ENCODE measurements around the gene KRT72.

KRT72 gene

DNA sequence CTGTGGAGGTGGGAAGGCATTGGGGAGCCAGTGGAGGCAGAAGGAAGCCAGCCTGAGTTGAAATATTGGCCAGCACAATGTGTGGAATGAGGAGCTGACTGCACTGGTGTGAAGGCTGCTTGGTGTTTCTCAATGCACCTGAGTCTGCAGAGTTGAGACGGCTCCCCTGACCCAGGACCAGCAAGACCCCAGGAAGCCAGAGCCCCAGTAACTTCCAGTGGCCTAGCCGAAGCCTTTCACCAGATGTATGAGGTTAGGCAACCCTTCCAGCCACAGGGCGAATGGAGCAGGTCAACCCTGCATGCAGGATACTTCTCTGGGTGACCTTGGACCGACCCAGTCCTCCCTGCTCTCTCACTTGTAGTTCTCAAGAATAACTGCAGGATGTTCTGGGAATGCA lies 30.0 kb upstream of the KRT72 start:
- DNase-seq (ENCODE audit: low read depth, low spot score): no peak
- no peak overlapping the region for H3K4me3 ChIP-seq (ENCODE audit: low read length)

DNA sequence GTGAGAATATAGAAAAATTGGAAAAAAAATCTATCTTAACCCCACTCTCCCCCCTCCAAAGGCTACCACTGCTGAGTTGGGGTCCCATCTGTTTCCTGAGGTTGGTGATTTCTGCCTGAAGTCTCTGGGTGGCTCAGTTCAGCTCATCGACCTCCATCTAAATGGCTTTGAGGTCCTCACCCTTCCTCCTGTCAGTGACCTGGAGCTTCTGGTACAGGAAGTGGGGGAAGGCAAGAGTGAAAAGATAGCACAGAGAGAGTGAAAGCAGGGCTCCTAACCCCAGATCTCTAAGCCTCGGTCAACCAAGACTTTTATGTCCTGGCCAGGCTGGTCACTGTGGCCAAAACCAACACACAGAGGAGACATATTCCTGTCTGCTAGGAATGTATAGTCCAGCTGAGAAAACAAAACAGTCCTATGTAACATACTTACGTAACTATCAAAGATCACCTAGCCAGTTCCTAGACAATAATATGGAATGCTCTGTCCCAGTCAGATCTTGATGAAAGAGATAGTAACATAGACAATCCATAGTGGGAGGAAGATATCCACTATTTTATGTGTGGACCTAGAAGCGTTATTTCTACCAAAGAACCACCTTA lies 29.4 kb upstream of the KRT72 start:
- no peak overlapping the region for H3K4me3 ChIP-seq (ENCODE audit: low read length)
- peak; percentile 62 for DNase-seq (ENCODE audit: low read depth, low spot score)

DNA sequence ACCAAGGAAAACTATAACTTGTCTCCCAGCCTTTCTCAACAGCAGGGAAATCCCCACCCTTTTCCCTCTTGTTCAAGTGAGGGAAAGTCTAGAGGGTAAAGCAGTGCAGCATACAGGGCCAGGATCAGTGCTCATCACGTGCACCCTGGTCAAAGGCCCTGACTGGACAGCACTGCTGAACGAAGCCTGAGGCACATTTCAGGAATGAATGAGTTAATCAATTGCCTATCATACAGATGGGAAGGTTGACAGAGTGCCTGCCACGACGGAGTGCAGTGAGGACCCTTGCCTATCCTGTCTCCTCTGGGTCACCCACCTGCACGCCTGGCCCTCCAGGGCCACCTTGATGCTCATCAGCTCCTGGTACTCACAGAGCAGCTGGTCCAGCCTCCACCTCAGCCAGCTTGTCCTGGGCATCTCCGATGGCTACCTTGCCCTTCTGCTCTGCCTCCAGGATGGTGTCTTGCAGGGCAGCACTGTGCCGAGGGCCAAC lies 28.8 kb upstream of the KRT72 start:
- H3K4me3 ChIP-seq (ENCODE audit: low read length): no peak overlapping the region
- no peak for DNase-seq (ENCODE audit: low read depth, low spot score)

DNA sequence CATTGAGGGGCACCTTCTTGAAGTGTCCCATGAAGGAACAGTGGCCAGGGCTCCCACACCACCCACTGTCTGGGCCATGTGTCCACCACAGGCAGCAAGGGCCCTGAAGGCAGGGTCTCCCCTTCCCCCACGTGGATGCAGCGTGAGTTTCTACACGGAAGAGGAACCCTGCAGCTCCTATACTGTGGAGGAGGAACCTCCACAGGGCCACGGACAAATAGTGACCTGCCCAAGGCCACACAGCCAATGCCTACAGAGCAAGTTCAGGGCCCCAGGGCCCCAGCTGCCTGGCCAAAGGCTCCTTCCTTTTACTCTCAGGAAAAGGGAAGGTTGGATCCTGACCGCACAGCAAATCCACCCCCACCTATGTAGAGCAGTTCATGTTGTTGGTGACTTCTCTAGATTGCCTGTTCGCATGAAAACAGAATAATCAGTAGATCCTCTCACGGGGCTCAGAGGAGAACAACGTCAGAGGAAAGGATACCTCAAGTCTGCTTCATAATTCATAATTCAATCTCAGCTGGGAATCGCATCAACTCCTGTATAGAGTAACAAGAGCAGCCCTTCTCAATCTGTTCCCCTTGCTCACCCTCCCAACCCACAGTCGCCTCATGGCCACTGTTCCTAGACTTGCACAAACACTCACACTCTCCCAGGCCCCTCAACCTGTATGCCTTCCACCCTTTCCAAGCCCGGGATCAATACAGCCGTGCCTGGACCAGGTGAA lies 28.2 kb upstream of the KRT72 start:
- DNase-seq (ENCODE audit: low read depth, low spot score): no peak
- H3K4me3 ChIP-seq (ENCODE audit: low read length): no peak overlapping the region

DNA sequence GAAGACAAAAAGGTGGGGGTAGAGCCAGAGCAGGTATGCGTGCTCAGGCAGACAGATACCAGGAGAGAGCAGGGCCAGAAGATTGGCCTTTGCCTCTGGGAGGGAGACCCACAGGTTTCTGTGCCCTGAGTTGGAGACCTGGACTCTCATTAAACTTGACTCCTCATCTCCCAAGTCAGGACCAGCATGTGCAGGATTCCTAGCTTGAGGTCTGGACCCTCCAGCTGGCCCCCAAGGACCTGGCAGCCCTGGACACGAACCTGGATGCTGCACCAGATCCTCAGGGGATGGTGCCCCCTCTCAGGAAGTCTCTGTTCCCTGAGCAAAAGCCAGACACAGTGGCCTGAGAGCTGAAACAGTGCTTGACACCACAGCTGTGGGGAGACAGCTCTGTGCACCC lies 27.6 kb upstream of the KRT72 start:
- no peak overlapping the region for H3K4me3 ChIP-seq (ENCODE audit: low read length)
- DNase-seq (ENCODE audit: low read depth, low spot score): no peak

DNA sequence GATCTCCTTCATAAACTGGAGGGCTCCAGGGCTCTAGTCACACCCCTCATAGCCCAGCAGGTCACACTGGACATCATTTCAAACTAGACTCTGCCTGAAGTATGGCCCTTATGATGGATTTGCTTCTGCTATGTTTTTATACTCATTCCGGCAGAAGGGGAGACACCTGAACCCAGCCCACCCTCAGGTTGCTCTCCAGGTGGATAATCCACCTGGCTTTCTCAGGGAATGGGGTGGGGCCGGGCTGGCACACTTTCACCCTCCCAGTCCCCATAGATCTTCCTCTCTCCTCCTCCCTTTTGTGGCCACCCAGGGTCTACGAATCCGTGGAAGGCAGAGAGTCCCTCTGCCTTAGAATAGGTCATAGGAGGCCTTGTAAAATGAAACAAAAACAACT lies 26.8 kb upstream of the KRT72 start:
- no peak for DNase-seq (ENCODE audit: low read depth, low spot score)

DNA sequence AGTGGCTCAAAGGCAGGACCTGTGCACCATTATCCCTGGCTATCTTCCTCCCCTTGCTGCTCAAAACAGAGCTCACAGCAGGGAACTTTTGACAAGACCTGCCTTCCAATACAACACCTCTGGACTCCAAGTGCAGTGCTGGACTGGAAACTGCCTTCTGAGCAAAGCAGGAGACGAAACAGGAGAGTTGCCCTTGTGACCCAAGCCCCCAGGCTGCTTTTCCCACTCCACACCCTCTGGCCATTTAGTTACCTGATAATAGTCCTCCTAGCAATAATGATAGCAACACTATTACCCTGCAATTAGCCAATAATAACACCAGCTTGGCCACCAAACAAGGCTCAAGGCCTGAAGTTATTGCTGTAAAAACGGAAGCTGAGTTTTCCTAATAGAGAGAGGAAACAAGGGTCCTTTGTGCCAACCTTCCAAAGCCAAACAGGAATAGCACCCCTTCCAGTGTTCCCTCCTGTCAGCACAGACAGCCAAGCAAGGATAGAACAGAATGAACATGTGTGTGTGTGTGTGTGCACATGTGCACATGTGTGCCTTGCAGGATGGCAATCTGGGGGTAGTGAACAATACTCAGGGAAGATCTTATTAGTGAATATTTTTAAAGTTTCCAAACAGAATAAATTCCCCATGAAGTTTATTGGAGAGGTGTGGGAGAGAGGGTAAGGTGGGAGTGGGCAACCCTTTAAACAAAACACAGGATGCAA lies 26.3 kb upstream of the KRT72 start:
- DNase-seq (ENCODE audit: low read depth, low spot score): no peak

More for the DNA sequence above, 26.8 kb upstream of the KRT72 start:
- H3K4me3 ChIP-seq (ENCODE audit: low read length): no peak overlapping the region

DNA sequence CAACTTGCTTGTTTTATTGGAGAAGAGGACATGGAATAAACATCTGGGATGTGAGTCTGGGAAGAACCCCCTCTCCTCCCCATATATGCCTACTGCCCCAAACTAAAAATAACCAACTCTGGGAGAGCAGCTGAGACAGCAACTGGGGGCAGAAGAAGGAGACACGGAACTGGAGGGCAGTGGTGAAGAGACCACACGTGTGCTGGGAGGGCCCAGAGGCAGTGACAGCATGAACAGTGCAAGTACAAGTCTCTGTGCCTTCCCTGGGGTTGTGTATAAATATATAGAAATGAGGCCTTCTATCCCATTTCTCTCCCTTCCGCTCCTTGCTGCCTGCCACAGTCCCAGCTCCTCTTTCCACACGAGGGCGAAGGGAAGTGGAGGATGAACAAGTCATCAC lies 21.1 kb upstream of the KRT72 start:
- no peak for DNase-seq (ENCODE audit: low read depth, low spot score)
- H3K4me3 ChIP-seq (ENCODE audit: low read length): no peak overlapping the region

More for the DNA sequence above, 26.3 kb upstream of the KRT72 start:
- no peak overlapping the region for H3K4me3 ChIP-seq (ENCODE audit: low read length)

DNA sequence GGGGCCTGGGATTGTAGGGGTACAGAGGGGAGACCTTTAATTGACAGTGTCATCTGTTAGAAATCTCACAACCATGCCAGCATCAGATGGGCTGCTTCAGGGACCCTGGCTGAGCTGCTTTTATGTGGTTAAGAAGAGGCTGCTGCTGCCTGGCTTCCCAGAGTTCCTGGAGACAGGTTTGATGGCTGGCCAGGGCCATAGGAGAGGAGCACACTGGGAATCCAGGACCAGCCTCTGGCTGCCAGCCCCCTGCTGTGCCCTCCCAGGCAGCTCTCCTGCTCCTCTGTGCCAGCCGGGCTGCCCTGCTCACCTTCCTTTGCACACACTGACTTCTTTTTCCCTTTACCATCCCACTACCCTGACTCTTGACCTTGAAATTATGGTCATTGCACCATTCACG lies 17.6 kb upstream of the KRT72 start:
- DNase-seq (ENCODE audit: low read depth, low spot score): no peak

DNA sequence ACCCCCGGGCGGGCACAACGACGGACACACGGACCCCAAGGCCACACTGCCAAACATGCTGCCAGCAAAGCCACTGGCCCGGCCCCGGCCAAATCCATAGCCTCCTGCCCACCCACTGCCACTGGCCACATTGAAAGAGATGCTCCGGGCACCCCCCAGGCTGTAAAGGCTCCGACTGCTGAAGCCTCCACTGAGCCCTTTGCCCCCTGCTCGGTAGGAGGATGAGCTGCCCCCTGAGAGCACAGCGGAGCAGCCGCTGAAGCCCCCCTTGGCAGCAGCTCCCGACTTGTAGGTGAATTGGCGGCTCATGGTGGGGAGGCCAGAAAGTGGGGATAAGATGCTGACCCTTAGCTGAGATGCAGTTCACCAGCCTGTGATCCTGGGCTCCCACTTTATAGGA lies 17.0 kb upstream of the KRT72 start, which contains the start of gene KRT73:
Gene KRT73 (minus strand): TSS at position 344 of the 400 bp plus-strand sequence. CDS start 35 bp downstream, at position 309.
- no peak within 1 kb of the TSS for H3K4me3 ChIP-seq (ENCODE audit: low read length)
- DNase-seq (ENCODE audit: low read depth, low spot score): no peak

More for the DNA sequence above, 17.6 kb upstream of the KRT72 start:
- no peak overlapping the region for H3K4me3 ChIP-seq (ENCODE audit: low read length)

DNA sequence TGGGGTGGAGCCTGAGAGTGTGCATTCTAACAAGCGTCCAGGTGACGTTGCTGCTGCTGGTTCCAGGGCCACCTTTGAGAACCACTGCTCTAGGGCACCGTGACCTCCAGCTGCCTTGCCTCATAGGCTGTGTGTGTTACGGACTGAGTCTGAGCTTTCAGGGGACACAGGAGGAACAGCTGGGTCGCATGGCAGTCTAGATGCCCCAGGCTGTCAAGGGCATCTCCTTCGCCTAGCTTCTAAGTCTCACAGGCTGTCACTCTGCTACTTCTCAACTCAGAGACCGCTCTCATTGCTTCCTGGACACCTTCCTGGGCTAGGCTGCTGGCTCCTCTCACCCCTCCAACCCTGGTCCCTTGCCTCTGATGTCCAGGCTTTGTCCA lies 16.1 kb upstream of the KRT72 start:
- no peak for DNase-seq (ENCODE audit: low read depth, low spot score)
- H3K4me3 ChIP-seq (ENCODE audit: low read length): no peak overlapping the region

DNA sequence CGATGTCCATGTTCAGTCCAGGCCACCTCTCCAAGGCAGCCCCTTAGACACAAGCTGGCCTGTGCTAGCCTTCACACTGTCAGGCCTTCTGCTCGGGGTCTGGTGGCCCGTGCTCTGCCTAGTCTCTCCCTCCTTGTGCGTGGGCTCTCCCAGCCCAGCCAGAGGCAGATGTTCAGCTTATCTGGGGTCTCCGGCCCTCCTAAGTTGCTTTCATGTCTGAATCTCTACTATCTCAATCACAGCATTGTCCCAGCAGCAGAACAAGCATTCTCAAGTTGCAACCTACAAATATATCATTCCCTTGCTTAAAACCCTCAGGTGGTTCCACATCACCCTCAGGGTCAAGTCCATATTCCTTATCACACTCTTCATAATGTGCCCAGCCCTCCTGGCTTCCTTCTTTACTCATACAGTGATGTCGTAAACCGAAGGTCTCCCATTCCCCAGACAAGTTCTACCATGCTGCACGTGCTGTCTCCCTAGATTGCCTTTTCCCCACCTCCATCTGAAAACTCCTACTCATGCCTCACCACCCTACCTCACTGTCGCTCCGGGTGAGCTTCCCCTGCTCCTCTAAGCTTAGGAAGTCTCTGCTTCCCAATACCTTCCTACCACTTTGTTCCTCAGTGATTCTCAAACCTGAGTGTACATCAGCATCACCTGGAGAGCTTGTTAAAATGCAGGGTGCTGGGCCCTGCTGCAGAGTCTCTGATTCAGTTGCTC lies 15.6 kb upstream of the KRT72 start:
- H3K4me3 ChIP-seq (ENCODE audit: low read length): no peak overlapping the region
- DNase-seq (ENCODE audit: low read depth, low spot score): no peak

DNA sequence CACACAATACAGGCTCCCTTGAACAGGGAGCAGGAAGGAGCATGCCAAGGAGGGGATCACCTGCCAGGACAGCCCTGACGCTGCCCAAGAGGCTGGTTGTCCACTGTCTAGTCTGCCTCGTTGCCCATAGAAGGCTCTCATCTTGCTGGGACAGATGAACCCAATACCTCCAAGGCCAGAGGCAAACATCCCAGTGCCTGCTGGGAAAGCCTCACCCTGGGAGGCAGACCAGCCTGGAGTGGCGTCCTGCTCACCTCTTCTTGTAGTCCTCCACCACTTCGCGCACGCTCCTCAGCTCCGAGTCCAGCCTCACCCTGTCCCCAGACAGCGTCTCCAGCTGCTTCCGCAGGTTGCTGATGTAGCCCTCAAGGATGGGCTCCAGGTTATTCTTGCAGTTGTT lies 14.6 kb upstream of the KRT72 start:
- no peak overlapping the region for H3K4me3 ChIP-seq (ENCODE audit: low read length)
- DNase-seq (ENCODE audit: low read depth, low spot score): no peak

DNA sequence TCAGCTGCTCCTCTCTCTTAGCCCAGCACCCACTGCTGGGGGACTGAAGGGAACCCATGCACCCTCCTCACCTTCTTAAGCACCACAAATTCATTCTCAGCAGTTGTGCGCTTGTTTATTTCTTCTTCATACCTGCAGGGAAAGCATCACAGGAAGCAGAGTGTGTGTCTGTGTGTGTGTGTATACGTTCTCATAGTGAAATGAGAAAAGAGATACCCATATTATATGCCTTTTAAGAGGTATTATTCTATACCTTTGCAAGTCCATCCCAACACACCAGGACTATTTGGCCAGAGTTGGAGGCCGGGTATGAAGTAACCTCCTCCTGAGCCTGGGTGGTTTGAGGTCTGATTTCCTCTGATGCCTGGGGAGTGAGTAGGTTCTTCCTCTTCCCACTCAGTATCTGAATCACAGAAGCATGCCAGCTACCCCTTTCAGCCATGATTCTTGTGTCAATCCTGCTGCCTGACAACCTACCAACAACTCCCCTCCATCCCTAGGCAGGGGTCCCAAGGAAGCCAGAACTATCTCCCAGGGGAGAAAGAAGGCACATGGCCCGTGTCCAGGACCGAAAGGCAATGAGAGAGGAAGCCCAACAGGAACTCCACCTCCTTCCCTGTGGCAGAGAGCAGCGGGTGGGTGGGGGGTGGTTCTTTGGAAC lies 14.1 kb upstream of the KRT72 start:
- no peak for DNase-seq (ENCODE audit: low read depth, low spot score)

DNA sequence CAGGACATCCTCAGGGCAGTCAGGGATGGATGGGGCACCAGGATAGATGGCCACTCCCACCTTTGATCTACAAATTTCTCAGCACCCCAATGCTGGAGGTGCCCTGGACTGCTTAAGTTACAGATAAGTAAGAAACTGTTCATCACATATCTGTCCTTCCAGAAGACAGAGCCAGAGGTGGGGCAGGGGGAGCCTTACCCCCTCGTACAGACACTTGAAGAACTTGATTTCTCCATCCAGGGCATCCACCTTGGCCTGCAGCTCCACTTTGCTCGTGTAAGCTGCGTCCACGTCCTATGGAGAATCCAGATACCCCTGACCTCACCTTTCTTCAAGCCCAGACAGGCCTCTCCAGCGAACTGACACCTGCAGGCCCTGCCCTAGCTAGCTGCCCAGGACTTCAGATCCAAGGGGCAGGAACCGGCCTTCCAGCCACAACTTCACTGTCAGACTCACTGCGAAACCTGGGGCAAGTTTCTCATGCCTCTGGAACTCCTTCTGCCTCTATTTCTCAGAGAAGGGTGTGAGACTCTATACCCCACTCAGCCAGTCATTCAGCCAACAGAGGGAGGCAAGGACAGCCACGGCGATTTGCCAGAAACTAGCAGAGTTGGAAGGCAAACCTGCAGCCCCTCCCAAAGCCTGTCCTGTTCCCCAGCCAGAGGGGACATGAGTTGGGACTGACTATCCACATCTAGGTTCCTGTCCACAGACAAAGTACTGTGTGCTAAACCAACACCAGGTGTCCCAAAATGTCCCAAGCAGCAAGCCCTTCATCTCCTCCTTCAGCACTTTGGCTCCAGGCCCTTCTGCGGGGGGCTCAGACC lies 13.3 kb upstream of the KRT72 start:
- no peak for DNase-seq (ENCODE audit: low read depth, low spot score)
- no peak overlapping the region for H3K4me3 ChIP-seq (ENCODE audit: low read length)

More for the DNA sequence above, 14.1 kb upstream of the KRT72 start:
- no peak overlapping the region for H3K4me3 ChIP-seq (ENCODE audit: low read length)

DNA sequence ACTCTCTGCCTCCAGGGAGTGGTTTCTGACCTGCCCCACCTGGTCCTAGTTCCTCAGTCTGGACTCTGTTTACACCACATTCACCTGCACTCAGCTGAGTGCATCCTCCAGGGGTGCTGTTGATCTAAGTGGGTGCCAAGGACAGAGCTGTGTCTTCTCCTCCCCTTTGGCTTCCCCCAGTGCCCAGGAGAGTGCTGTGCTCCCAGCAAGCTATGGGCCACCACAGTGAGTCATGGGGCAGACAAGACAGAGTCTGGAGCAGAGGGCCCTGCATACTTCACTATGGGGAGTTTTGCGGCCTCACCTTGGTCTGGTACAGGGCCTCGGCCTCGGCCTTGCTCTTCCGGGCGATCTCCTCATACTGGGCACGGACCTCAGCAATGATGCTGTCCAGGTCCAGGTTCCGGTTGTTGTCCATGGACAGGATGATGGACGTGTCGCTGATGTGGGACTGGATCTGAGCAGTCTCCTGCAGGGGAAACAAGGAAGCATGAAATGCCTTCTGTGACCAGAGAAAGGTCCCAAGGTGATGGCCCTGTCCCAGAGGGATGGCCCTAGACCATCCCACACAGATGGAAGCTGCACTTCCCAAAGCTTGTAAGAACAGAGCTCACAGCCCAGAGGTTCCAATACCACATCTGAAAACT lies 12.2 kb upstream of the KRT72 start:
- no peak for DNase-seq (ENCODE audit: low read depth, low spot score)
- no peak overlapping the region for H3K4me3 ChIP-seq (ENCODE audit: low read length)

DNA sequence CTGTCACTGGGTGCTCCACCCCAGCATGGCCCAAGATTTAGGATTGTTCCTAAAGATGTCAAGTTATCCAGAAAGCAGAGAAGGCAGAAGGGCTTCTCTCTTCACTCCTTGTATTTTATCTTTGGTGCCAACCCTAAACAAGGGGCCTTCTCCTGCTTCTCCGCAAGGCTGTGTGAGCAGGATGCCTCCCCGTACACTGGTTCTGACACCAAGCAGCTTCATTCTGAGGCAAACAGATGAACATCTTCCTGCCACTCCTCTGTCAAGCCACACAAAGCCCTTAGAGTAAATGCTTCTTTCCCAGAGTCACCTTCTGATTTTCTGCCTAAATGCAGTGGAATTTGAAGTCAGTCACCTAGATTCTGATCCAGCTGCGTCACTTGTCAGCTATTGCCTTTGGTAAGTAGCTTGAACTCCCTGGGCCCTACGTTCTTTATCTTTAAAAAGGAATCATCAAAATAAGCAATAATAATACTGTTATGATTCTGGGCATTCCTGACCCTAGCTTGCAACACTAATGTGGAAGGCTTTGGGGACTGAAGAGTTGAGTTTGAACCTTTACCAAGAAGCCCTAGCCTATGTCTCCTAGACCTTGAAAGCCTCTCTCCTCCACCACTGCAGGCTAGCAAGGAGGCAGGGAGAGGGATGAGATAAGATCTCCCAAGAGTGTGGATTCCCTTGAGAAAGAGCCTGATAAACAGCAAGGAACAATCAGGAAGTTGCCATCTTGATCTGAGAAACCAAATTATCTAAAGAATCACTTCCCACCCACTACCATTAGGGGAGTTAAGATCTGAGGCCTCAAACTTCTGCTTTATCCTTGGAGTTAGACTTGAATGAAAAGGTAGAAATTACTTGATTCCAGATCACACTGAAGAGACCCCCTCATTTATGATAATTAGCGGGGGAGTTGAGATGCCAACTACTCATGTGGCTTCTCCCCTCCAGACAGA lies 11.4 kb upstream of the KRT72 start:
- H3K4me3 ChIP-seq (ENCODE audit: low read length): no peak overlapping the region

More for the DNA sequence above, 11.4 kb upstream of the KRT72 start:
- DNase-seq (ENCODE audit: low read depth, low spot score): no peak

All from Jurkat, Clone E6-1 (cell line).